Subcutaneous abdominal adipose tissue (tissue), 5 donors: ENCODE results near the gene ANO10.
"Not testable (repeated sequence)": the region's sequence is repeated elsewhere in the genome, so short reads cannot be mapped to it uniquely, and the experiment has no call there.

ENCODE experiments used
- H3K27ac ChIP-seq: one replicate; pipeline ENCODE4 v1.7.0; 2013; ENCODE audit warnings: low read depth, mild to moderate bottlenecking, inconsistent platforms, low read length, moderate library complexity
- H3K27me3 ChIP-seq, 5 donors: one replicate each; pipeline ENCODE4 v1.7.0; 2013; ENCODE audit warnings: low read length in 5 of 5, inconsistent platforms in 1 of 5; ENCODE audit not compliant: control insufficient read depth in 5 of 5, insufficient read depth in 4 of 5
- H3K36me3 ChIP-seq, 5 donors: one replicate each; pipeline ENCODE4 v1.7.0; 2013; ENCODE audit warnings: low read length in 5 of 5; ENCODE audit not compliant: control insufficient read depth in 5 of 5, insufficient read depth in 5 of 5
- H3K4me1 ChIP-seq, 5 donors: one replicate each; pipeline ENCODE4 v1.7.0; 2013; ENCODE audit warnings: low read length in 5 of 5, mild to moderate bottlenecking in 3 of 5, moderate library complexity in 1 of 5; ENCODE audit not compliant: control insufficient read depth in 5 of 5, insufficient read depth in 5 of 5
- H3K4me3 ChIP-seq, 5 donors: one replicate each; pipeline ENCODE4 v1.7.0; 2013; ENCODE audit warnings: low read length in 5 of 5, low read depth in 1 of 5
- H3K9ac ChIP-seq, 5 donors: one replicate each; pipeline ENCODE4 v1.7.0; 2013; ENCODE audit warnings: low read length in 5 of 5, mild to moderate bottlenecking in 4 of 5, moderate library complexity in 3 of 5
- H3K9me3 ChIP-seq, 5 donors: one replicate each; pipeline ENCODE4 v1.7.0; 2013; ENCODE audit warnings: low read length in 5 of 5; ENCODE audit not compliant: control insufficient read depth in 5 of 5
- donor health status: healthy.
- donor health status: healthy.
- donor health status: healthy.
- donor health status: healthy.
- donor health status: healthy.

ANO10 gene

DNA sequence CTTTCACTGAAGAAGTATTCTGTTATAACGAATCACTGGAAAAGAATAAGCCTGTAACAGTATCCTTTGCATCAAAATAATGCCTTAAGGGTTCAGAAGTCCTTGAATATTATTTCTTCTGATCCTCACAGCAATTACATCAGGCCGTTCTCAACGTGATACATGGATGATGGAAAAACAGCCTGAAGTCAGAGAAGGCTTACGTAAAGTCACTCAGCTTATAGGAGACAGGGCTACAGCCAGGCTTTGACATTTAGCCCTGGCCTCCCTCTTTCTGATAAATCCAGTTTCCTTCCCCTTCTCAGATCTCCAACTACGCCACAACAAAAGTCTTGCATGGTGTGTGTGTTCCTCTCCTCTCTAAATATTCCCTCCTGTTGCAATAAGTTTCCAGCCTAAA lies 131.9 kb downstream of the ANO10 start:
- Histone ChIP-seq H3K27ac (no peak overlapping the region), H3K9ac (no peak overlapping the region), H3K36me3 (no peaks in the 10 kb centered on the region), H3K27me3 (no peaks in the 10 kb centered on the region), H3K9me3 (no peaks in the 10 kb centered on the region), H3K4me3 (no peak overlapping the region), H3K4me1 (no peaks in the 10 kb centered on the region)

DNA sequence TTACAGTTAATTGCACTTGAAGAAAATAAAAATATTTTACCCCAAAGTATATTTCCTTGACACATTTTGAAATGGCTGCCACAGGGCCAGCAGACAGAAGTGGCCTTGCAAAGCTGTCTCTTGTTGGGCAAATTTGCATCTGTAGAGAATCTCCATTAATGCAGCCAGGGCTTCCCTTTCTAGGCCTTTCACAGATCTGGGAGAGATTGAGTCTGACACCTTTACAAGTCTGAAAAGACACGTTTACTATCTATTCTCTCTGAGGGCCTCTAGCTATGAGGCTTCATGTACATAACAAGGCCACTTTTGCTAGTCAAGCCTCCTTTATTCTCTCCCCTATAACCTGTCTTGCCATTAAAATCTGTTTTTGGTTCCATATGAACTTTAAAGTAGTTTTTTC lies 135.9 kb downstream of the ANO10 start:
- H3K4me3 ChIP-seq, result no peak overlapping the region
- peaks cover 0 to 4% (median 0%) of the 10 kb centered on the region in 5 donors for H3K4me1 ChIP-seq
- H3K27me3 ChIP-seq, result no peaks in the 10 kb centered on the region
- no peaks in the 10 kb centered on the region for H3K9me3 ChIP-seq
- H3K27ac ChIP-seq, result no peak overlapping the region
- no peaks in the 10 kb centered on the region for H3K36me3 ChIP-seq
- H3K9ac ChIP-seq, result no peak overlapping the region

DNA sequence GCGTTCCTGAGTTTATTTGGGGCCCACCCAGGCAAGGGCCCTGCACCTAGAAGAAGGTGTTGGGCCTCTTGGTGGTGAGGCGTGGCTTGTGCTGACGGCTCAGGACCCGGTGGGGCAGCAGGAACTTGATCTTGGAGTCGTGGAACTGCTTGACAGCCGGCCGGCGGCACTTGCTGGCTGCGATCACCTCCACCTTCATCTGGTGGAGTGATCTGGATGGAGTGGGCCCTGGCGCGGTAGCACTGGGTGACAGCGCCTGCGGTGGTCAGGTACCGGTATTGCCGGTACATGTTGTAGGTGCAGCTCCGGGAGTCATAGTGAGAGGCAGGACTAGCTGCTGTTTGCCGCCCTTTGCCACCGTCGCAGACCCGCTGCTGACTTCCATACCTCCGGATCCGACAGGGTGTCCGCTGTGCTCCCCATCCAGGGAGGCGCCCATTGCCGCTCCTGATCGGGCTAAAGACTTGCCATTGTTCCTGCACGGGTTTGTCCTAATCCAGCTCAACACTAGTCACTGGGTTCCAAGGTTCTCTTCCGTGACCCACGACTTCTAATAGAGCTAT lies 136.8 kb downstream of the ANO10 start:
- Histone ChIP-seq H3K4me3 (no peak overlapping the region), H3K9me3 (no peaks in the 10 kb centered on the region), H3K9ac (no peak overlapping the region), H3K27ac (no peak overlapping the region), H3K36me3 (no peaks in the 10 kb centered on the region), H3K4me1 (peaks cover 0 to 4% (median under 1%) of the 10 kb centered on the region in 5 donors), H3K27me3 (no peaks in the 10 kb centered on the region)

GRCh38 chr3:43481375-43481774 lies 140.4 kb downstream of the ANO10 start:
- no peaks in the 10 kb centered on the region for H3K9me3 ChIP-seq
- H3K4me3 ChIP-seq, result no peak overlapping the region
- no peak overlapping the region for H3K9ac ChIP-seq
- peaks cover 0 to 20% (median 7%) of the 10 kb centered on the region in 5 donors for H3K4me1 ChIP-seq
- H3K27me3 ChIP-seq, result no peaks in the 10 kb centered on the region
- no peaks in the 10 kb centered on the region for H3K36me3 ChIP-seq
- H3K27ac ChIP-seq, result no peak overlapping the region

DNA sequence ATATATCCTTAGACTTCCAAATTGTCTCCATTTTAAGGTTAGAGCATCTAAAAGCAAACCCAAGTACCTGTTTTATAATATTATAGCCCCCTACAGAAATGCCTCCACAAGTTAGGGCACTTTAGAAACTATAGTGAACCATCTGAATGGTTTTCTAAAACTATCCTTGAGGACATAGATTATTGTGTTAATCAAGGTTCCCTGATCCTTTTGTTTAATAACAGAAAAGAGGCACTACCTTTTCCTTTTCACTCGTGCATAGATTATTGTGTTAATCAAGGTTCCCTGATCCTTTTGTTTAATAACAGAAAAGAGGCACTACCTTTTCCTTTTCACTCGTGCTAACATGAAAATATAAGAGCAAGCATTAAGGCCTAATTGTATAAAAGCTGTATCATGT lies 143.0 kb downstream of the ANO10 start:
- Histone ChIP-seq H3K4me1 (peaks cover 0 to 20% (median 8%) of the 10 kb centered on the region in 5 donors), H3K27ac (peak overlapping the region; percentile 47)
- H3K27me3 ChIP-seq, H3K36me3 ChIP-seq, H3K9me3 ChIP-seq, H3K4me3 ChIP-seq, H3K9ac ChIP-seq: not testable (repeated sequence)

DNA sequence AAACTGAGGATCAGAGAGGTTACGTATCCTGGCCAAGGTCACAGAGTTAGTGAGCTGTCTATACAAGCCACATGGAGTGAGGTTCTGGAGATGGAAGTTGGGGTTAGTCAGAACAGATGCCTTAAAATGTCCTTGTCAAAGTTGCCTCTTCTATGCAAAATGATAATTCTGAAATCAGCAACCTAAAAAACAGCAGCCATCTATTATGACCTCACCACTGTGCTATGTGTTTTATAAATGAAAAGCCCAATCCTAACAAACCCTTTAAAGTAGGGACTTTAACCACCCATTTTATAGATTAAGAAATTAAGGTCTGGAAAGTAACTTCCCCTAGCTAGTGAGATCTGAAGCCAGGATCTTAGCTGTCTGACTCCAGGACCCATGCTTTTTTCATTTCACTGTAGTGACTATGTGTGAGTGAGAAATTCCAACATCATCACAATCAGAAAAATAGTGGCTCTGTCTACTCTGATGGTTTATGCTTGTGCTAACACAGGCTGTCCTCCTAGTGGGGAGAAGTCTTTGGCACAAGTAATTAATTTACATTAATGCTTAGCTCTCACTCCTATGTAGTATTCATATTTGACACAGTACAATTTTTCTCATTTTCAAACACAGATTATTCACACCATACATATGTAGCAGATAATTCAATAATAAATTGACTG lies 143.6 kb downstream of the ANO10 start:
- Histone ChIP-seq H3K9me3 (no peaks in the 10 kb centered on the region), H3K27ac (peak overlapping the region; percentile 47), H3K4me3 (no peak overlapping the region), H3K4me1 (peaks cover 0 to 22% (median 9%) of the 10 kb centered on the region in 5 donors), H3K36me3 (no peaks in the 10 kb centered on the region), H3K27me3 (no peaks in the 10 kb centered on the region), H3K9ac (no peak overlapping the region)

- no peaks in the 10 kb centered on the region for H3K9me3 ChIP-seq
- H3K9ac ChIP-seq, result no peak overlapping the region
- H3K36me3 ChIP-seq, result no peaks in the 10 kb centered on the region
- no peaks in the 10 kb centered on the region for H3K27me3 ChIP-seq
- H3K4me1 ChIP-seq, result peaks cover 0 to 21% (median 13%) of the 10 kb centered on the region in 5 donors
- peak overlapping the region; percentile 47 for H3K27ac ChIP-seq
- no peak overlapping the region for H3K4me3 ChIP-seq
These were observed 144.2 kb downstream of the ANO10 start for GRCh38 chr3:43477600-43477999.

DNA sequence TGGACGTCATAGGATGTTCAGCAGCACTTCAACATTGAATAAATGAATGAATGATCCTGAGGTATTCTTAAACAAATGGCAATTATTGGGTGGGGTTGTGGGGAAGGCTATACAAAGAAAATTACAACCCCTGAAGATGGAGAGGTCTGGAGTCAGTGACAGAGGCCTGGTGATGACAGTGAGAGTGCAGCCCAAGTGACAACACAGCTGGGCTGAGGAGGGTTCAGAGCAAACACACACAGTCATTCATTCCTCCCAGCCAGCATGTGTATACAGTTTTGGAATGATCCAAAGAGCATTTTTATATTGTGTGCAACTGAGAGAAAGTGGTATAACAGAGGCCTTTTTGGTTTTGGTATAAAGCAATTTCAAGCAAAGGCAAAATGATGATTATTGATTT lies 148.1 kb downstream of the ANO10 start:
- Histone ChIP-seq H3K9ac (no peak overlapping the region), H3K4me1 (peaks cover 0 to 17% (median 12%) of the 10 kb centered on the region in 5 donors), H3K27ac (peak overlapping the region; percentile 12), H3K4me3 (no peak overlapping the region), H3K36me3 (no peaks in the 10 kb centered on the region), H3K27me3 (no peaks in the 10 kb centered on the region), H3K9me3 (no peaks in the 10 kb centered on the region)

- H3K27ac ChIP-seq, result peak overlapping the region; percentile 12
- H3K4me3 ChIP-seq, result peak overlapping the region in 2 of 5 donors; percentile 1
- H3K27me3 ChIP-seq, result no peaks in the 10 kb centered on the region
- peaks cover 0 to 19% (median 14%) of the 10 kb centered on the region in 5 donors for H3K4me1 ChIP-seq
- no peaks in the 10 kb centered on the region for H3K36me3 ChIP-seq
- no peaks in the 10 kb centered on the region for H3K9me3 ChIP-seq
- H3K9ac ChIP-seq, result no peak overlapping the region
These were observed 148.6 kb downstream of the ANO10 start for GRCh38 chr3:43473244-43473643.

- Histone ChIP-seq H3K9ac (no peak overlapping the region), H3K27me3 (no peaks in the 10 kb centered on the region), H3K4me1 (peaks cover 0 to 19% (median 6%) of the 10 kb centered on the region in 5 donors), H3K9me3 (no peaks in the 10 kb centered on the region), H3K27ac (no peak overlapping the region), H3K4me3 (no peak overlapping the region), H3K36me3 (no peaks in the 10 kb centered on the region)
These were observed 153.7 kb downstream of the ANO10 start for GRCh38 chr3:43468133-43468532.
